Chondrocyte (in vitro differentiated cells): ENCODE results near the gene SLC10A2. TPM values are rescaled to one million over a fixed set of nuclear protein-coding genes. Genes with fewer than 3 reads are reported as not detected.
"Not testable (repeated sequence)": the region's sequence is repeated elsewhere in the genome, so short reads cannot be mapped to it uniquely, and the experiment has no call there.

Experiments used
- DNase-seq: peaks from one replicate; pipeline ENCODE4 v3.0.0; 2021; ENCODE audit warnings: mixed read lengths, low spot score
- H3K27ac Mint-ChIP-seq: one replicate; pipeline ENCODE4 v1.8.0; 2021; ENCODE audit warnings: mild to moderate bottlenecking, moderate library complexity, mixed read lengths; ENCODE audit not compliant: unreplicated experiment
- H3K27me3 Mint-ChIP-seq: 2 replicates; pipeline ENCODE4 v1.8.0; 2021; ENCODE audit warnings: low read depth, mixed read lengths
- H3K36me3 Mint-ChIP-seq: 2 replicates; pipeline ENCODE4 v1.8.0; 2021; ENCODE audit warnings: low read depth, mixed read lengths
- H3K4me1 Mint-ChIP-seq: 2 replicates; pipeline ENCODE4 v1.8.0; 2021; ENCODE audit warnings: low read depth, mild to moderate bottlenecking, mixed read lengths
- H3K4me3 Mint-ChIP-seq: one replicate; pipeline ENCODE4 v1.8.0; 2021; ENCODE audit warnings: mild to moderate bottlenecking, moderate library complexity, mixed read lengths; ENCODE audit not compliant: unreplicated experiment
- H3K9me3 Mint-ChIP-seq: 2 replicates; pipeline ENCODE4 v1.8.0; 2021; ENCODE audit warnings: low read depth, mixed read lengths
- long read RNA-seq: library from polyadenylated mRNA; stranded (forward); transcript quantifications from one replicate; pipeline ENCODE4 v2.0.0, GENCODE V29; 2021
- total RNA-seq: library from RNA; stranded (reverse); gene quantifications from 3 replicates; pipeline ENCODE4 v1.2.1, GENCODE V29; 2021
- TF ChIP-seq, protein P1 (sequence below): fragments of 200-600 bp; sonication (generic); IDR thresholded peaks from 2 replicates; pipeline ENCODE4 v1.5.0; 2021; ENCODE audit warnings: antibody characterized with exemption, mild to moderate bottlenecking, moderate library complexity

SLC10A2 gene, protein sequence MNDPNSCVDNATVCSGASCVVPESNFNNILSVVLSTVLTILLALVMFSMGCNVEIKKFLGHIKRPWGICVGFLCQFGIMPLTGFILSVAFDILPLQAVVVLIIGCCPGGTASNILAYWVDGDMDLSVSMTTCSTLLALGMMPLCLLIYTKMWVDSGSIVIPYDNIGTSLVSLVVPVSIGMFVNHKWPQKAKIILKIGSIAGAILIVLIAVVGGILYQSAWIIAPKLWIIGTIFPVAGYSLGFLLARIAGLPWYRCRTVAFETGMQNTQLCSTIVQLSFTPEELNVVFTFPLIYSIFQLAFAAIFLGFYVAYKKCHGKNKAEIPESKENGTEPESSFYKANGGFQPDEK
- not detected in 3 replicates for total RNA-seq
- long read RNA-seq = 0 reads

DNA sequence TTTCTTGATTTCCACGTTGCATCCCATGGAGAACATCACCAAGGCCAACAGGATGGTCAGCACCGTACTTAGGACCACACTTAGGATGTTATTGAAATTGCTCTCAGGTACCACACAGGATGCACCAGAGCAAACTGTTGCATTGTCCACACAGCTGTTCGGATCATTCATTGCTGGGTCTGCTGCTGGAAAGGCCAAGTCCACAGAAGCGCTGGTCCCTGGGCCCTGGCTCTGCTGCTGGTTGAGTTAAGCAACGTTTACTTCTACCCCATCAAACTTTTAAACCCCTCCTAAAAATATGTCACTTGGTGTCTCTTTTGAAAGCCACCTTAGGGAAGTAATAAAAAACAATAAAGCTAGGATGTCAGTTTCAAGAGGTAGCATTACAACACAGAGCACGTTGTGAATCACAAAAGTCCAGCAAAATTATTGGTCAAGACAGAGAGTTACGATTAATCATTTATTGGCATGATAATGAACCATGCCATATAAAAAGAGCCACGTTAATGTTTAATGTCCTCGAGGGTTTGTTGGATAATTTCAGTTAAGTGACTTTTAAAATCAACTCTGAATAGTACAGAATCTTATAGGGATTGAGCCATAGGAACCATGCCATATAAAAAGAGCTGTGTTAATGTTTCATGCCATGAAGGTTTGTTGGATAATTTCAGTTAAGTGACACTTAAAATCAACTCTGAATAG, at the start of gene SLC10A2:
TSS of gene SLC10A2 (minus strand) at position 339 of the 702 bp plus-strand sequence. CDS start at position 171, 168 bp downstream.
- Mint-ChIP-seq H3K27ac (no peak within 1 kb of the TSS), H3K27me3 (peaks cover 5% of the 10 kb centered on the region), H3K36me3 (no peaks in the 10 kb centered on the region), H3K9me3 (peaks cover 5% of the 10 kb centered on the region), H3K4me1 (no peaks in the 10 kb centered on the region), H3K4me3 (no peak within 1 kb of the TSS)
- TF ChIP-seq, protein P1, sequence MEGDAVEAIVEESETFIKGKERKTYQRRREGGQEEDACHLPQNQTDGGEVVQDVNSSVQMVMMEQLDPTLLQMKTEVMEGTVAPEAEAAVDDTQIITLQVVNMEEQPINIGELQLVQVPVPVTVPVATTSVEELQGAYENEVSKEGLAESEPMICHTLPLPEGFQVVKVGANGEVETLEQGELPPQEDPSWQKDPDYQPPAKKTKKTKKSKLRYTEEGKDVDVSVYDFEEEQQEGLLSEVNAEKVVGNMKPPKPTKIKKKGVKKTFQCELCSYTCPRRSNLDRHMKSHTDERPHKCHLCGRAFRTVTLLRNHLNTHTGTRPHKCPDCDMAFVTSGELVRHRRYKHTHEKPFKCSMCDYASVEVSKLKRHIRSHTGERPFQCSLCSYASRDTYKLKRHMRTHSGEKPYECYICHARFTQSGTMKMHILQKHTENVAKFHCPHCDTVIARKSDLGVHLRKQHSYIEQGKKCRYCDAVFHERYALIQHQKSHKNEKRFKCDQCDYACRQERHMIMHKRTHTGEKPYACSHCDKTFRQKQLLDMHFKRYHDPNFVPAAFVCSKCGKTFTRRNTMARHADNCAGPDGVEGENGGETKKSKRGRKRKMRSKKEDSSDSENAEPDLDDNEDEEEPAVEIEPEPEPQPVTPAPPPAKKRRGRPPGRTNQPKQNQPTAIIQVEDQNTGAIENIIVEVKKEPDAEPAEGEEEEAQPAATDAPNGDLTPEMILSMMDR = no peak
- no peak for DNase-seq

DNA sequence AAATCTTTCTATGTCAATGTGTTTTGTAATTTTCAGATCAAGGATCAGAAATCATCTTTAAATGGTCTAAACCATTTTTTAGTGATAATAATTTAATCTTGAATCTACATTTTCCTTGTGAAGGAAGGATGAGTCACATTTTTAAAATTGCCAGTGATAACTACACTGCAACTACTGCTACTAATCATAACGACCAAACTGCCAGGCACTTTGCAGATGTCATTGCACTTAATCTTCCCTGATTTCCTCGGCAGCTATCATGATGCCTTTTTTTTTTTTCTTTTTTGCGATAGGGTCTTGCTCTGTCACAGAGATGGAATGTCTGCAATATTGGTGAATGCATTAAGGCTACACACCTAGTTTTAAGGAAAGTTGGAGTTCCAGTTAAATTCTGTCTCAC, 41.4 kb upstream of the SLC10A2 start:
- H3K4me3 Mint-ChIP-seq = no peak overlapping the region
- peaks cover 2% of the 10 kb centered on the region for H3K36me3 Mint-ChIP-seq
- peaks cover 10% of the 10 kb centered on the region for H3K9me3 Mint-ChIP-seq
- no peak for DNase-seq
- TF ChIP-seq, protein P1 = no peak
- no peaks in the 10 kb centered on the region for H3K4me1 Mint-ChIP-seq
- H3K27me3 Mint-ChIP-seq = no peaks in the 10 kb centered on the region
- H3K27ac Mint-ChIP-seq = no peak overlapping the region

DNA sequence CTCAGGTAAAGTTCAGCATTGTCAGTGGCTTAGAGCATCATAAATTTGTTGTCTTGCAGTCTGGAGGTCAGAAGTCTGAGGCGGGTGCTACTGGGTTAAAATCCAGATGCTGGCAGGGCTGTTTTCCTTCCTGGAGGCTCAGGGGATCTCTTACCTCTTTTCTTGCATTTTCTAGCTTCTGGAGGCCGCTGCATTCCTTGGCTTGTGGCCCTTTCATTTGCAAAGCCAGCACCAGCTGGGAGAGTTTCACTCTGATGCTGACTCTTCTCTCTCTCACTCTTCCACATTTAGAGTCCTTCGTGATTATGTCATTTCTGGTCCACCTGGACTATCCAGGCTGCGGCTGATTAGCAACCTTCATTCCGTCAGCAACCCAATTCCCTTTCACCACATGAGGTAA, 38.1 kb upstream of the SLC10A2 start:
- Mint-ChIP-seq H3K27ac (no peak overlapping the region), H3K36me3 (peaks cover 2% of the 10 kb centered on the region)
- DNase-seq = no peak

DNA sequence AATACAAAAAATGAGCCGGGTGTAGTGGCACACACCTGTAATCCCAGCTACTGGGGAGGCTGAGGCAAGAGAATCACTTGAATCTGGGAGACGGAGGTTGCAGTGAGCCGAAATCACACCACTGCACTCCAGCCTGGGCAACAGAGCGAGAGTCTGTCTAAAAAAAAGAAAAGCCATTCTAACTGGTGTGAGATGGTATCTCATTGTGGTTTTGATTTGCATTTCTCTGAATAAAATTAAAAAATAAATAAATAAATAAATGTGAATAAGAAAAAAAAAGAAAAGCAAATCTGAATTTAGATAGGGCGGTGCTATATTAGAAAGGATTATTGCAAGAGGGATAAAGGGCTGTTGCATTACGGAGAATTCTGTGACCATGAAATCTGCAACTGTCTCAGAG, 37.2 kb upstream of the SLC10A2 start:
- not testable (repeated sequence) for H3K36me3 Mint-ChIP-seq, H3K4me1 Mint-ChIP-seq, DNase-seq, H3K4me3 Mint-ChIP-seq, H3K27me3 Mint-ChIP-seq, H3K27ac Mint-ChIP-seq, H3K9me3 Mint-ChIP-seq

More for the DNA sequence above, 38.1 kb upstream of the SLC10A2 start:
- Mint-ChIP-seq H3K27me3 (no peaks in the 10 kb centered on the region), H3K9me3 (peaks cover 6% of the 10 kb centered on the region), H3K4me1 (no peaks in the 10 kb centered on the region), H3K4me3 (no peak overlapping the region)
- TF ChIP-seq, protein P1 = no peak

DNA sequence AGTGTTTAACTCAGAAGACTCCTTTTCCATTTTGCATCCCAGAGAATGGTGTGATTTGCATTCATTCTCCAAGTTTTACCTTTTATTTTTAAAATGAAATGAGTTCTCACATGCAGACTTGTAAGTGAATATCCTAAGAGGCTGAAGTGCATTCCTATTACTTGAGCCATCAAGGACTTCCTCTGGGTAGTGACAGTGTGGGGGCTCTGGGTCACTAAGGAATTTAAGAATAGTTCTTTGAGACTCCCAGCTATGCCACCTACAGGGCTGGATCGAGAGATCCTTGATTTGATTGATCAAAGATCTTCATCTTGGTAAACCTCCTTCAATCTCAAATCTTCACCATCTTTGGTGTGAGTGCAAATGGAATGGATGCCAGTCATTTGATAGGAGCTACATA, 36.3 kb upstream of the SLC10A2 start:
- H3K4me3 Mint-ChIP-seq = no peak overlapping the region
- no peaks in the 10 kb centered on the region for H3K27me3 Mint-ChIP-seq
- H3K9me3 Mint-ChIP-seq = peaks cover 6% of the 10 kb centered on the region
- DNase-seq = no peak
- no peak overlapping the region for H3K27ac Mint-ChIP-seq
- H3K36me3 Mint-ChIP-seq = peaks cover 2% of the 10 kb centered on the region
- H3K4me1 Mint-ChIP-seq = no peaks in the 10 kb centered on the region
- TF ChIP-seq, protein P1 = no peak
